ENCODE measurements around the gene KCND2.
"Not testable (repeated sequence)": the region's sequence is repeated elsewhere in the genome, so short reads cannot be mapped to it uniquely, and the experiment has no call there.

GRCh38 chr7:120702408-120702807 lies 429.4 kb downstream of the KCND2 start:
- not testable (repeated sequence) for TF ChIP-seq POLR2A (IDR thresholded peaks at IDR 0.05; ENCODE audit: low read length); GATA1 (IDR thresholded peaks at IDR 0.05; ENCODE audit: low read depth, low read length)

Data from erythroblast (primary cell).